H7 (cell line): ENCODE measurements around the gene ZC3H11A. TPM values are rescaled to one million over a fixed set of nuclear protein-coding genes. Genes with fewer than 3 reads are reported as not detected.
A peak's percentile ranks its signal among the peaks of the same experiment; 100 is the strongest.

Source experiments
- DNase-seq: peaks from one replicate; pipeline ENCODE4 v3.0.0; 2012
- H3K27me3 ChIP-seq: 2 replicates; pipeline ENCODE4 v1.6.0; 2011; ENCODE audit warnings: mild to moderate bottlenecking, low read length; ENCODE audit not compliant: control insufficient read depth, insufficient read depth
- H3K36me3 ChIP-seq: replicated peaks from 2 replicates; pipeline ENCODE4 v1.5.1; 2011; ENCODE audit warnings: low read length; ENCODE audit not compliant: control insufficient read depth, insufficient read depth
- H3K4me3 ChIP-seq: 2 replicates; pipeline ENCODE4 v1.5.1; 2011; ENCODE audit warnings: low read depth, mild to moderate bottlenecking, control low read depth, low read length, moderate library complexity; ENCODE audit not compliant: insufficient read depth
- total RNA-seq: library from RNA; depleted of rRNA; stranded (reverse); fragments of >200 nt; shearing (Covaris generic); gene quantifications from 2 replicates; pipeline ENCODE4 v1.2.3, GENCODE V29; 2014; rRNA removed

Gene ZC3H11A
- total RNA-seq, 1 experiment from 2014 or later, result 72.0 TPM

- no peak overlapping the region for H3K4me3 ChIP-seq
- peaks cover 22% of the 10 kb centered on the region for H3K36me3 ChIP-seq
- no peak for DNase-seq
- no peaks in the 10 kb centered on the region for H3K27me3 ChIP-seq
Measured at GRCh38 chr1:203842559-203842876, 47.1 kb downstream of the ZC3H11A start.

- Histone ChIP-seq H3K36me3 (peaks cover 21% of the 10 kb centered on the region), H3K27me3 (no peaks in the 10 kb centered on the region), H3K4me3 (no peak overlapping the region)
- peak; percentile 24 for DNase-seq
Measured at GRCh38 chr1:203843435-203843834, 48.0 kb downstream of the ZC3H11A start.

Other genes starting within 250 kb of the ZC3H11A start
- 26.5 and 32.1 TPM in 2 replicates for gene ATP2B4, start 168.8 kb upstream of the ZC3H11A start, total RNA-seq
- not detected in 2 replicates for gene LAX1, start 30.4 kb upstream of the ZC3H11A start, total RNA-seq
- 3.6 and 7.1 TPM in 2 replicates for gene ZBED6, start within 50 bp of the ZC3H11A start, total RNA-seq
- gene SNRPE, start 66.0 kb downstream of the ZC3H11A start, total RNA-seq, result 148 and 177 TPM in 2 replicates